ENCODE data around the gene ZNF783.

The ZNF783 gene

GRCh38 chr7:149281508-149282330 lies 19.7 kb downstream of the ZNF783 start:
- DNase-seq (ENCODE audit: low read depth, low spot score), result no peak

- no peak for DNase-seq (ENCODE audit: low read depth, low spot score)
These were observed 20.3 kb downstream of the ZNF783 start for GRCh38 chr7:149282331-149282655.

- no peak for DNase-seq (ENCODE audit: low read depth, low spot score)
These were observed 21.3 kb downstream of the ZNF783 start for GRCh38 chr7:149283321-149283720.

- no peak for DNase-seq (ENCODE audit: low read depth, low spot score)
These were observed 22.3 kb downstream of the ZNF783 start for GRCh38 chr7:149284343-149284742.

GRCh38 chr7:149284850-149285585 lies 23.0 kb downstream of the ZNF783 start:
- peak; percentile 93 for DNase-seq (ENCODE audit: low read depth, low spot score)

- no peak for DNase-seq (ENCODE audit: low read depth, low spot score)
These were observed 23.6 kb downstream of the ZNF783 start for GRCh38 chr7:149285603-149286002.

GRCh38 chr7:149286811-149287400 lies 24.9 kb downstream of the ZNF783 start:
- DNase-seq (ENCODE audit: low read depth, low spot score), result no peak

- no peak for DNase-seq (ENCODE audit: low read depth, low spot score)
These were observed 25.6 kb downstream of the ZNF783 start for GRCh38 chr7:149287622-149288021.

- DNase-seq (ENCODE audit: low read depth, low spot score), result no peak
These were observed 27.3 kb downstream of the ZNF783 start for GRCh38 chr7:149289262-149289661.

- DNase-seq (ENCODE audit: low read depth, low spot score), result no peak
These were observed 27.9 kb downstream of the ZNF783 start for GRCh38 chr7:149289856-149290255.

GRCh38 chr7:149291036-149291780 lies 29.2 kb downstream of the ZNF783 start:
- DNase-seq (ENCODE audit: low read depth, low spot score), result no peak

GRCh38 chr7:149291781-149292461 lies 29.9 kb downstream of the ZNF783 start:
- no peak for DNase-seq (ENCODE audit: low read depth, low spot score)

- DNase-seq (ENCODE audit: low read depth, low spot score), result no peak
These were observed 30.4 kb downstream of the ZNF783 start for GRCh38 chr7:149292462-149292823.

- DNase-seq (ENCODE audit: low read depth, low spot score), result no peak
These were observed 31.3 kb downstream of the ZNF783 start for GRCh38 chr7:149293338-149293737.

GRCh38 chr7:149293946-149294633 lies 32.1 kb downstream of the ZNF783 start:
- DNase-seq (ENCODE audit: low read depth, low spot score), result no peak

- no peak for DNase-seq (ENCODE audit: low read depth, low spot score)
These were observed 32.9 kb downstream of the ZNF783 start for GRCh38 chr7:149294634-149295480.

GRCh38 chr7:149295481-149295850 lies 33.5 kb downstream of the ZNF783 start:
- no peak for DNase-seq (ENCODE audit: low read depth, low spot score)

GRCh38 chr7:149296368-149296767 lies 34.4 kb downstream of the ZNF783 start:
- DNase-seq (ENCODE audit: low read depth, low spot score), result no peak

- no peak for DNase-seq (ENCODE audit: low read depth, low spot score)
These were observed 35.2 kb downstream of the ZNF783 start for GRCh38 chr7:149297034-149297755.

All from activated CD4-positive, CD25-positive, alpha-beta regulatory T cell treated with anti-CD3 and anti-CD28 coated beads, Interleukin-2, amount 50 U/mL, for 16 hours (primary cell).